NCI-H226 (cell line): ENCODE results near the gene CHRNB4.
A peak's percentile ranks its signal among the peaks of the same experiment; 100 is the strongest.

ENCODE experiments used
- DNase-seq: peaks from one replicate; pipeline ENCODE4 v3.0.0-alpha.2; 2015

Gene CHRNB4

DNA sequence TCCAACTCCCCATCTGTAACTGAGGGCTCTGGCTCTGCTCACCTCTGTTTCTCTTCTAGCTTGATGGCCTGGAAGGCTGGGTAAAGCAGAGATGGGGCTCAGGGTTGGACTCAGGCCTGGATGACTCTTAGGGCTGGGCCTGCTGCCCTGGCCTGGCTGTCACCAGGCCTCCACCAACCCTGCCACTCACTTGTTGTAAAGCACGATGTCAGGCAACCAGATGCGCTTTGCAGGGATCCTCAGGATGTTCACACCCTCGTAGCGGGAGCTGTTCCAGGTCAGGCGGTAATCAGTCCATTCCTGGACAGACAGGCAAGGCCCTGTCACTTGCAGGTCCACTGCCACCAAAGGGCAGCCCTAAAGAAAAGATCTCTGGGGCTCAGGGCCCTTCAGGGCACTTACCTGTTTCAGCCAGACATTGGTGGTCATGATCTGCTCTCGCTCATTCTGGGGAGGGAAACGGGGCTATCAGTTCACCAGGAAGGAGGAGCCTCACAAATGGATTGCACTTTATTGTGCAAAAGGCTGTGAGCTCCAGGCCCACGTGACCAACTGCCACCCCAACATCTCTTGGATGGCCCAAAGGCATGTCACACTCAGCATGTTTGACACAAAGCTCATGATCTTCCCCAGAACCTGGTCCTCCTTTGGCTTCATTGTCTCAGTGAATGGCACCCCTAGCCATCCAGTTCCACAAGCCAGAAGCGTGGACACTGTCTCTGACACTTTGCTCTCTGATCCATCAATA lies 9.9 kb downstream of the CHRNB4 start:
- no peak for DNase-seq

DNA sequence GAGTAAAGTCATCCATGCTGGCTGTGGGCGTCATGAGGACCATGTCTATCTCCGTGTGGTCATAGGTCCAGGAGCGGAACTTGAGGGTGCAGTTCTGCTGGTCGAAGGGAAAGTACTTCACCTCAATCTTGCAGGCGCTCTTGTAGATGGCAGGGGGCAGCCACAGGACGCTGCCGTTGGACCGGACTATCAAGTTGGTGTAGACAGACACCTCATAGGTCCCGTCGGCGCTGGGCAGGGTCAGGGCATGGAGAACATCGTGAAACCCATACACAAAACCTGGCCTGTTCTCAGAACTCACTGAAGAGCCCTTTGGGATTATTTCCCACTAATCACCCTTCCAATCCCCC lies 11.3 kb downstream of the CHRNB4 start:
- DNase-seq, result no peak

DNA sequence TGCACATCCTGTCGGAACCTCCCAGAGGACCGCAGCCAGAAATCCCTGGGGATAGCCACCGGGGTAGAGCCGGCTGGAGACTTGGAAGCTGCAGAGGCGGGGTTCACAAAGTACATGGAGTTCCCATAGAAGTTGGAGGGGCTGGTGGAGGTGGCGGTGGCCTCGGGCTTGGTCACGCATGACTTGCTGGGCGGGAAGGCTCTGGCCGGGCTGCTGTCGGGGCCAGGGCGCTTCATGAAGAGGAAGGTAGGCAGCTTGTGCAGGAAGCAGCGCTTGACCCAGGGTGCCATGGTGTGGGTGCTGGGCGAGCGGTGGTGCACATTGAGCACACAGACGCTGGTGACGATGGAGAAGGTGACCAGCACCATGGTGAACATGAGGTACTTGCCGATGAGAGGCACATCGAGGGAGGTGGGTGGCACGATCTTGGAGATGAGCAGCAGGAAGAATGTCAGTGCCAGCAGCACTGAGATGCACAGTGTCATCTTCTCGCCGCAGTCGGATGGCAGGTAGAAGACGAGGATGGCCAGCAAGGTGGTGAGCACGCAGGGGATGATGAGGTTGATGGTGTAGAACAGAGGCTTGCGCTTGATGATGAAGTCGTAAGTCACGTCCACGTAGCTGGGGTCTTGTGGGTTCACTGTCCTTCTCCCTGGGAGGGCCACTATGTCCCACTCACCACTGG lies 11.8 kb downstream of the CHRNB4 start:
- DNase-seq, result no peak

DNA sequence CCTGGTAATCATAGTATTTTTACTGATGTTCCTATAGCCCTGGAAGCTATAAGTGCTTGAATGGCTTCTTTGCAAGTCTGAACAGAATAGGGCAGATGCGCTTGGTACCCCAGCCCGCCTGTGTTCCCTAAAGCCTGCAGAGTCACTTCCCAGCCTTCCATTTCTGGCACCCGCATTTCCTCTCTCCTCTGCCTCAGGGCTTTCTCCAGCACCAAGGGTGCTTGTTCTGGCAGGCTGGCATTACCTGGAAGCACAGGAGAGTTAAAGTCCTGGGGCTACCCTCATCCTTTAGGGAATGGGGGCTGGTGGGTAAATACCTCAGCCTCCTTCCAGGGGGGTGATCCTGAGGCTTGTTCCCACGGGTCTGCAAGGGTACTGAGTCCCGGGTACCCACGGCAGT lies 12.8 kb downstream of the CHRNB4 start:
- no peak for DNase-seq

DNA sequence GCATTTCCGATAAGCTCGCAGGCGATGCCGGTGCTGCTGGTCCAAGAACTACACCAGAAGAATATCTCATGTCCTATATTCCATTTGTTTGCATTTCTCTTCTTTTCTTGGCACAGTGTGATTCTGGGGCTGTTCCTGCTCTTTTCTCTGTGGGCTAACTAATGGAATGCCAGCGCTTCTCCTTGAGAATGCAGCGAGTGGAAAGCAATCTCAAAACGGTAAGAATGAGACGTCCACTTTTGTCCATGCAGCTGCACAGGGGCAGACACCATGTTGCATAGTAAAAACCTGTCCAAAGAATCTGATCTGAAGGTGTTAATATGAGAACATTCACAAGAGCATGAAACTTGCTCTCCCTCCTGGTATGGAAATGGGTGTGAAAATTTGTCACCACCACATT lies 13.7 kb downstream of the CHRNB4 start:
- DNase-seq, result no peak

DNA sequence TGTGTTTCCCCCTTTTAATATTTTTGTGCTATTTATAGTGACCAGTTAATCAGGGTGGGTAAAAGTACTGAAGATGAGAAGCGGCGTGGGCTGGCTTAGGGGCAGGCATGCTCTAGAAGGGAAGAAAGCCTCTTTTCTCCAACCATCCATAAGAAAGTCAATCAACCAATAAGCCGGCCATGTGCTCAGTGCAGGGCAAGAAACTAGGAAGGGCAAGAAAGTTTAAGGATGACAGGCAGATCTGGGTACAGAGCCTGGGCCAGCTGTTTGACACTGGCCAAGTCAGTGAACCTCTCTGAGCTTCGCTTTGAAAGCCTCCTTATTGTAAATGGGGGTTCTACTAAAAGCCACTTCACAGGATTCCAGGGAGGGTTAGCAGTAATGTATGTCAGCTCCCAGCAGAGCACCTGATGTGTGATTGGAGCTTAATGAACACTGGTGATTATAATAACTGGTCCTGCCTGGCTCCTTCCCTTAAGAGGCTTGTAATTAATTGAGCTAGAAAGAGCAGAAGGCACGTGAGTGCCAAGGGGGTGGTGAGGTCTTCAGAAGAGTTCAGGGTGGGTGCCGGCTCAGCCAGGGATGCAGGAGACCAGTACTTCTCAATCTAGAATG lies 14.5 kb downstream of the CHRNB4 start:
- no peak for DNase-seq

DNA sequence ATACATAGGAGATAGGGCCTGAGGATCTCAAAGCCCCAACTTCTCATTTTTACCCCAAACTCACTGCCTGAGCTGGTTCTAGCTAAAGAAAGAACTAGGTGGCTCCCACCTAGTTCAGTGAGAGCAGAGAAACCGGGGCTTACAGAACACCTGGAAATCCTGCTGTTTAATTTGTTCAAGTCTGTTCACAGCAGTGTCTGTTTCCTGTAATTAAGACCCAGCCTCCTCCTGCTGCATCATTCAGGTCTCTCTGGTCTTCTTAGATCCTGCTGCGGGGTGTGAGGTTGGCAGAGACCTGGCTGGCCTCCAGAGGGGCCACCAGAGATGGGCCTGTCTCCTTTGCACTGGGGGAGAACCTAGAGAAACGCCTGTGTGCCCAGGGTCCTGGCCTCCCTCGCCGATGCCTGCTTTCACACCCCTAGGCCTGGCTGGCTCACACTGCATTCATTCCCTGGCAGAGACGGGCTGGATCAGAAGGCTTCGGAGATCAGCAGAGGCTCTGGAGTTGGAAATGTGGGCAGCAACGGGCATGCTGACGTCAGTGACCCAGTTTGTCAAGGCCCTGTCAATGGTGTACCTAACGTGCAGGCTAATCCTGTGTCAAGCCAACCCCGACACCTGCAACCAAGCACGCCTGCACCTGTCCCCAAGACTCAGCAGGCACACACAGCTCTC lies 15.3 kb downstream of the CHRNB4 start:
- no peak for DNase-seq

DNA sequence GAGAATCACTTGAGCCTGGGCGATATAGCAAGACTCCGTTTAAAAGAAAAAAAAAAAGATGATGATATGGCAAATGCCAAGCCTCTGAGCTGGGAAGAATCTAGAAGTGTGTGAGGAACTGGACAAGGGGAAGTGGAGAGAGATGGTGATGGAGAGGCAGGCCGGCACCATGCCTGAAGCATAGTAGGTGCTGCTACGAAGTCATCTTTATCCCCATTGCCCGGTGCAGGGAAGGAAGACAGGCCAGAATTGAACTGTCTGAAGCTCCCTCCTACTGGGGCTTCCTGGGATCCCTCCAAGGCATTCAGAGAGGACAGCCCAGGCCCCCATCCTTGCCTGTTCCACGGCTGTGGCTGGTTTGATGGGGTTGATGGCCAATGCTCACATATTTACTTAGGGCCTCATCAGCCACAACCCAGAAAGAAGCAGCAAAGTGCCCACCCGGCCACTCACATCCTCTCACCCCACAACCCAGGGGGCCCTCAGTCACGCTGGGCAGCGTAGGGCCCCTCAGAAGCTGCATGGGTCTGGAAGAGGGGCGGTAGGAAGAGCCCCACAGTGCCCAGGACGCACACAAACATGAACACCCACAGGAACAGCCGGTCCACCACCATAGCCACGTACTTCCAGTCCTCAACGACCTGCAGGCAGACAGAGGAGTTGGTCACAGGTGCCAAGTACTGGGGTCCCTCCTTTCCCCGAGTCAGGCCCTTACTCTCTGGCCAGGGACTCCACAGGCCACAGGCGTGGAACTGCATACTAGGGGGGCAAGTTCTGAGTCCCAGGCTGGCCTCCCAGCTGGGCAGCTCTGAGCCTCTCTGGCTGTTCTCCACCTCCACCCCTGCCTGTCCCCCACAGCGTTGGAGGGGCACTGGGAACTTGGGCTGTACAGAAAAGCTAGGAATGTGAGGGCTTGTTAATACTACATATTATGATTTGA lies 16.1 kb downstream of the CHRNB4 start:
- DNase-seq, result no peak

DNA sequence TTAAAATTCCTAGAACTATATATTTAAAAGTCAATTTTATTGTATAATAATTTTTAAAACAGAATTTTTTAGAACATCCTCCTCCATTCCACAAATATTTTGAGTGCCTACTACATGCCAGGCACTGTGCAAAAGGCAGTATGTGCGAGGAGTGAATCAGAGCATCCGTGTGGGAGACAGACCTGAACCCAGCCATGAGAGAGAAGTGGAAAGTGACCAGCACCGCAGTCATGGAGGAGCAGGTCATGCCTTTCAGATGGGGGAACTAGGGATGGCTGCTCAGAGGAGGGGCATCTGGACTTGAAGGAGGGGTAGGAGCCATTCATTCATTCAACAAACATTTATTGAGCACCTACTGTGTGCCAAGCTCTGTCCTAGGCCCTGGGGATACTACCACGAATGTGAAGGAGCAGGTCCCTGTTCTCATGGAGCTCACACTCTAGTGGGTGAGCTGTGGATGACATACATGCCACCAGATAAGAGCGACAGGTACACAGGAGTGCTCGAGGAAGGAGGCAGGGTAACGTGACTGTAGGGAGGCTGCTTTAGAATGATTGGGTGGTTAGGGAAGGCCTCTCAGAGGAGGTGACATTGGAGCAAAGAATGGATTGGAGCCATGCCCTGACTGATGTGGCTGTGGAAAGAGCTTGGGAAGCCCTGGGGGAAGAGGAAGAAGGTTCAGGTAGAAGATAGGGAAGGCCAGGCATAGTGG lies 17.1 kb downstream of the CHRNB4 start:
- no peak for DNase-seq

DNA sequence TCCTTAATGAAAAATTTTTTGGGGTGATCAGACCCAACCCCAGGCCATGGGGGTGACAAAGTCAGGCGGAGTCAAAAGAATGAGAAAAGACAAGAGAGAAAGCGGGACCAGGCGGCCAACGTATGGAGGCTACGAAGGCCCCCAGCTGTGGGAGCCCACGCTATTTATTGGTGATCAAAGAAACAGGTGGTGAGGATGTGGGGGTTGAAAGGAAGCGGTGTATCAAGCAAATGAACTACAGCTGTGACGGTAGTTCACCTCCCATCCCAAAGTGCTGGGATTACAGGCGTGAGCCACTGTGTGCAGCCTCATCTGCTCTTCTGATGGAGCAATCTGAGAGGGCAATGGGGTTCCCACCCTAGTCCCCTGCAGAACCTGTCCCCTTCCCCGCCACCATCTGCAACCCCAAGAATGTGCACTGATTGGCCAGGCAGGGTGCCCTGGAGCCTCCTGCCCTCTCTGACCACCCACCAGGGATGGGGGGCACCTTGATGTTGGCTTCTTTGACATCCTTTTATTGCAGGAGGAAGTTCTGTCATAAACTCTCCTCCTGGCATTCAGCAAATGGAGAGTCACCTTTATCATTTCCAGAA lies 19.1 kb downstream of the CHRNB4 start:
- no peak for DNase-seq

DNA sequence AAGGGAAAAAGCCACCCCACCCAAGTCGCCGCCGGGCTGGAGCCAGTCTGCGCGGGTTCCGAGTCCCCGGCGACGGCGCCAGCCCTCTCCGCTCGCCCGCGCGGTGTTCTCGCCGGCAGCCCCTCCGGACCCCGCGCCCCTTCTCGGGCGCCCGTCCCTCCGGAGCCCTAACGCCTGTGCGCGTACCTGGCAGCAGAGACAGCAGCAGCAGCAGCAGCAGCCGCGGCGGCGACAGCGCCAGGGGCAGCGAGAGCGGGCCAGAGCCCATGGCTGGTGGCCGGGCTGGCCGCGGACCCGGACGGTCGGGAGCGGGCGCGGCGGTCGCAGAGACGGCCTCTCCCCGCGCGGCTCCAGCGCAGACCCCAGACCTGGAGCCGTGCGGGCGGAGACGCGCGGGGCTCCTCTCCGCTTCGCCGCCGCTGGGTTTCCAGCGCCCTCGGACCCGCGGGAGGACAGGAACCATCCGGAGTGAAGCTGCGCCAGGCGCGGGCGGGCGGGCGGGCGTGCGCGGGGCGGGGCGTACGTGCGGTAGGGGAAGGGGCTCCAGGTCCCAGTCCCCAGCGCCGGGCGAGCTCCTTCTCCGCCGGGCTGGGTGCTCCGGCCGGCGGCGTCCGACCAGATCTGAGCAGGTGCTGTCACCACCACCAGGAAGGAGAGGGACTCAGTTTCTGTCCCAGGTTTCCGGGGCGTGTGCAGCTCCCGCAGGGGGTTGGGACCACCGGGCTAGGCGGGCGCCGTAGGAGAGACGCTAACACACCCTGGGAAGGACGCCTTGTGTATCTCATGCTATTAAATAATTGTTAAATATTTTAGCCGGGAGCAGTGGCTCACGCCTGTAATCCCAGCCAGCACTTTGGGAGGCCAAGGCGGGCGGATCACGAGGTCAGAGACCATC lies 20.2 kb downstream of the CHRNB4 start, which contains the start of gene CHRNA3:
Gene CHRNA3 (minus strand): TSS at position 470 of the 895 bp plus-strand sequence. CDS start 202 bp downstream, at position 268.
- DNase-seq, result no peak

DNA sequence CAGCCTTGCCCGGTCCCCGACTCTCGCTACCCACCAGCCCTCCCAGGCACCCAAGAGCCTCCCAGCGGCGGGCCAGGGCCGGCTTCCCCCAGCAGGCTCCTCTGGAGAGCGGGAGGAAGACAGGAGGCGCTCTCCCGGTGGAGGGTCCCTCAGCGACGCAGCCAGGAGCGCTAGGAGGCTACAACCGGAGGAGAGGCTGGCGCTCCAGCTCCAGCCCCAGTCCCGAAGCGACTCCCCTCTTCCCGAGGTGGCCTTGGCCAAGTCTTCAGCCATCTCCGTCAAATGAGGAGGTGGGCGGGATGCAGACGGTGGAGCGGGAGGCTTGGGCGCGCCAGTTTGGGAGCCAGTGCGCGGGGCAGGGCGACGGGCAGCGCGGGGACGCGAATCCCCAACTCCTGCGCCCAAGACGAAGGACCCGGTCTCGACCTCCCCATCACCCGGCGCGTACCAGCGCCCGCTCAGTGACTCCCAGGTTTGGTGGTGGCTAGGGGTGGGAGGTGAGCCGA lies 20.9 kb downstream of the CHRNB4 start:
- no peak for DNase-seq

DNA sequence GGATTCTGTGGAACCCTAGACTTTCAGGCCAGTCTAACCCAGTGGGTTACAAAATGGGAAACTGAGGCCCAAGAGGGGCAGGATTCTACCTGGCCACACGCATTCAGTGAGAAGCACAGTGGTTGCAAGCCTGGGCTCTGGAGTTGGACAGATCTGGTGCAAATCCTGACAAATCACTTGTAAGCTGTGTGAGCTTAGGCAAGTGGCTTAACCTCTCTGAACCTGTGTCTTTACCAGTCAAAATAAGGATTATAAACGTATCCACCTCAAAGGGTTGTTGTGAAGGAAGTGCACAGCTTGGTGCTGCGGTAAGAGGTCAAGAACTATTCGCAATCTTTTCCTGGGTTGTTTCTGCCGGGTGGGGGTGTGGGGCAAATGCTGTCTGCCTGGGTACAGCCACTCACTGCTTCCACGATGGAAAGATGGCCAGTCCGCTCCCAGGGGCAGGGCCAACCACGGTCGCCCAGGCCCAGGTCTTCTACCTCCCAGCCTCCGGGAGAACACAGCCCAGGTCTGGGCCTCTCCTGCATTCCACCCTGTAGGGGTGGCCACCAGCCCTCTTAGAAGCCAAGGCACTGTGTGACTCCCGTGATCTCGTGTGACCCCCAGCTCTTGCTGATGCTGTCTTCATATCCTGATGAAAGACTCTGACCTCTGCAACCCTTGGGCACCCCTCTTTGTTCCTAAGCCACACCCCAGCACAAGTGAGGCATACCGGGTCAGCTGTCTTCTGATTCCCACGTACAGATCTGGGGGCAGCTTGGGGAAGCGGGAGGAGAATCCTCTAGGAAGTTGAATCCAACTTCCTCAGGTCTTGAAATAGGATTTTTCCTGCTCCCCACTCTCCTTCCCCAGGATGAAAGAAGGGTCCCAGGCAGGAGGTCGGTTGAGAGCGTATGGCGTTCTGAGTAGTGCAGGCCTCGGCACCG lies 21.7 kb downstream of the CHRNB4 start:
- no peak for DNase-seq

DNA sequence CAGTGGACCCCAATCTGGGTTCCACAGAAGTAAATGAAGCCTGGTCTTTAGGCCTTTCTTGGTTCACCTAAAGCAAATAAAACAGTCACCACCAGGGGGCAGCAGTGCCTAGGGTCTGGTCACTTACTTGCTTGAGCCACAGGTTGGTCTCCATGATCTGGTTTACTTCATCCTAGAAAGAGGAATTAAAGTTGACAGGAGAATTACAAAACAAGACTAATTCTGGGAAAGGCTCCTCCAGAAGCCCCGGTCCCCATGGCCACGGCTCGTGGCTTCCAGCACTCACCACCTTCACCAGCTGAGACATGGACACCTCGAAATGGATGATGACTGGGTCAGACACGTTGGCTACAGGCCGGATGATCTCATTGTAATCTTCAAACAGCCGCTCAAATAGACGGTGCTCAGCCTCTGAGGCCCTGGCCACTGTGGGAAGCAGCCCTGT lies 22.5 kb downstream of the CHRNB4 start:
- DNase-seq, result peak; percentile 63

DNA sequence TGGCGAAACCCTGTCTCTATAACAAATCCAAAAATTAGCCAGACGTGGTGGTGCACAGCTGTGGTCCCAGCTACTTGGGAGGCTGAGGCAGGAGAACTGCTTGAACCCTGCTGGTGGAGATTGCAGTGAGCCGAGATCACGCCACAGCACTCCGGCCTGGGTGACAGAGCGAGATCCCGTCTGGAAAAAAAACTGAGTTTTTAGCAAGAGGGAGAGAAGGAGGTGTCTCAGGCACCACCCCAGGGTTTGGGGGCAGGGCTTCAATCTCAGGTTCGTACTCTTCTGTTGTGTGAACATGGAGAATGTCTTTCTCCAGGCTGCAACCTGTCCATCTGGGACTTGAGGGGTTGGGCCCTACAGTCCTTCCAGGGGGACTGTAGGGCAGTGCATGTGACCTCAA lies 22.9 kb downstream of the CHRNB4 start:
- no peak for DNase-seq

DNA sequence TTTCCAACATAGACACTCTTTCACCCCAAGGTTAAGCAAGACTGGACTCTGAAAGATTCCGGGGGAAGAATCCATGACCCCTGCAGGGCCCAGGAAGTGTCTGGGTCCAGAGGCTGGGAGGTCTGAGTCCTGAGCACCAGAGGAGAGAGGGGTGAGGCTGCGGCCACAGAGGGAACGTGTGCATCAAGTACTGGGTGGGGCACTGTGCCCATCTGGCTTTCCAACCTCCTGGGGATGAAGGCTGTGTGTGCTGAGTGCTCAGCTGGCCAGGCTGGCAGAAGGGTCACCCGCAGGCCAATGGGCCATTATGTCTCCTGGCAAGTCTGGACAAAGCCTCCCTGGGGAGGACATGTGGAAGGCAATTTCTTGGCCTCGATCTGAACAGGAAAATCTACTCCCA lies 23.5 kb downstream of the CHRNB4 start:
- no peak for DNase-seq

DNA sequence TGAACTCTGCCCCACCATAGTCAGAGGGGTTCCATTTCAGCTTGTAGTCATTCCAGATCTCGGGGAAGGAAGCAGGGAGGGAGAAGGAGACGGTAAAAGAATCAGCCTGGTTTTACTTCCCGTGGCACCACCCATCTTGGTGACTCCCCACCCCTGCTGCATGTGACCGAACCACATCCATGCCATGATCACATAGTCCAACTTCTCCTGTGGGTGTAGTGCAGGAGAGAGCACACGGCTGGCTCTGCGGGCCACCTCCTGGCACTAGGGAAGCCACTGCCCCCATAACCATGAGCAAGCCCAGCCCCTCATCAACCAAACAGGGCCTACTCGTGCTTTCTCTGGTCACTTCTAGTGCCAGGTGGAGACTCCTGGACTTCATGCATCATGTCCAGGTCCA lies 23.9 kb downstream of the CHRNB4 start:
- DNase-seq, result no peak

DNA sequence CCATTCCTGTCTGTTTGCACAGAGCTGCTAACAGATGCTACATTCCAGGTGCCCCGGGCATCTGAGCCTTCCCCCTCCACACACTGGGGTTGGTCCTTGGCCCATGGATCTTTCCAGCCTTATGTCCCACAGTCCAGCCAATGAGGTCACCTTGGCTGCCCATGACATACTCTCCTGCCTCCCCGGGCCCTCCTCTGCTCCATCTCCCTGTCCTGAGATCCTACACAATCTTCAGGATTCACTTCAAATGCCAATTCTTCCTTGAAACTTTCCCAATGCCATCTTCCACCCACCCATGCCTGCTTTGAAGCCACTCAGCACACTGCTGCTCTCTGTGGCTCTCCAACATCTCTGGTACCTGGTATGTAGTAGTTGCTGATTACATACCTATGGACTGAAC lies 24.5 kb downstream of the CHRNB4 start:
- no peak for DNase-seq

DNA sequence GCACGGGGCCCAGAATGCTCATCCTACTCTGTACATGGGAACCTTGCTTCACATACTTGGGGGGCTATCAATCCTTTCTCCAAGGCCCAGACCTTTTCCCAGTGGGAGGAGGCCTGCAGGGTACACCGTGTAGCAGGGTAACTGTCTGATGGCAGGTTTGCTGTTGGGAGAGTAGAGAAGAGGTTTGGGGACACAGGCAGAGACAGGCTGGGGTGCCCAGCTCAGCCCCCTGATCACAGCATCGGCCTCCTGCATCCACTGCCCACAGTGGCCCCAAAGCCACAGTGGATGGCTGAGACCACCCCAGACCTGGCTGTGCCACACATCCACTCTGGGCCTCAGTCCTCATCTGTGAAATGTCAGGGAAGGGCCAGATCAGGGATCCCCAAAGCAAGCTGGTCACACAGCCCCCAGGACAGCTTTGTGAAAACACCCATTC lies 25.8 kb downstream of the CHRNB4 start:
- DNase-seq, result no peak
